HG02623 (cell line): ENCODE results near the gene TLE2.

Experiments
- ATAC-seq: cut with Tn5 transposase; IDR thresholded peaks from one replicate; pipeline ENCODE4 v1.9.1; 2021; ENCODE audit warnings: moderate library complexity; ENCODE audit not compliant: unreplicated experiment

Gene TLE2

GRCh38 chr19:3029065-3029923, at the start of gene TLE2:
Gene TLE2 (minus strand): TSS chr19:3029280. CDS start chr19:3028904, 376 bp downstream.
- no peak for ATAC-seq

- no peak for ATAC-seq
These were observed 46.7 kb upstream of the TLE2 start for GRCh38 chr19:3075605-3076431.

- no peak for ATAC-seq
These were observed 45.0 kb upstream of the TLE2 start for GRCh38 chr19:3073931-3074595.

- ATAC-seq, result no peak
These were observed 44.1 kb upstream of the TLE2 start for GRCh38 chr19:3073159-3073563.

GRCh38 chr19:3071768-3072167, 42.7 kb upstream of the TLE2 start:
- ATAC-seq, result no peak

GRCh38 chr19:3068071-3068470, 39.0 kb upstream of the TLE2 start:
- no peak for ATAC-seq

GRCh38 chr19:3067563-3067962, 38.5 kb upstream of the TLE2 start:
- no peak for ATAC-seq

- no peak for ATAC-seq
These were observed 37.5 kb upstream of the TLE2 start for GRCh38 chr19:3066482-3067049.

- ATAC-seq, result peak; percentile 50
These were observed 36.7 kb upstream of the TLE2 start for GRCh38 chr19:3065675-3066357.

- no peak for ATAC-seq
These were observed 34.9 kb upstream of the TLE2 start for GRCh38 chr19:3064011-3064330.

GRCh38 chr19:3062165-3063105, 33.4 kb upstream of the TLE2 start, which contains the start of gene TLE5:
Gene TLE5 (minus strand): TSS chr19:3062495. CDS start chr19:3062200, 295 bp downstream.
- no peak for ATAC-seq

GRCh38 chr19:3061182-3062161, 32.4 kb upstream of the TLE2 start:
- ATAC-seq, result no peak

- no peak for ATAC-seq
These were observed 31.7 kb upstream of the TLE2 start for GRCh38 chr19:3060857-3061181.

- ATAC-seq, result no peak
These were observed 30.6 kb upstream of the TLE2 start for GRCh38 chr19:3059653-3060052.

GRCh38 chr19:3058821-3059314, 29.8 kb upstream of the TLE2 start:
- ATAC-seq, result no peak

- ATAC-seq, result no peak
These were observed 29.1 kb upstream of the TLE2 start for GRCh38 chr19:3058009-3058820.

GRCh38 chr19:3057275-3057714, 28.2 kb upstream of the TLE2 start:
- ATAC-seq, result no peak
